HG02798 (cell line): ENCODE measurements around the gene SLC22A23.

Experiments used
- ATAC-seq: cut with Tn5 transposase; IDR thresholded peaks from one replicate; pipeline ENCODE4 v1.9.1; 2021; ENCODE audit warnings: mild to moderate bottlenecking; ENCODE audit not compliant: unreplicated experiment, poor library complexity

SLC22A23 gene

DNA sequence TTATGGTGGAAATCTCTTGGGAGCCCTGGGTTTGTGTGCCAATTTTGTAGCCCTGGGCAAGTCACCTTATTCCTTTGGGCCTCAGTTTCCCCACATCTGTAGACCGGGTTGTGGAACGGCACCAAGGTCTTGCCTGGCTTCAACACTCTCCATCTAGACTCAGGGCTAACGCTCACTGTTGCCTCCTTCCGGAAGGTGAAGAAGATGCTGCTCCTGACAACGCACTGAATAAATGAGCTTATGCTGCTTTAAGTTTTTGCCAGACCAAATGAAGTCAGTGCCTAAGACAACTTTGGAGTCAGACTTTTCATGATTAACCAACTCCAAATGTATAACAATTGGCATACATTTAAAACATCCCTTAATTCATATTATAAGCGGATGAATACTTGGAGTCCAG lies 145.0 kb downstream of the SLC22A23 start:
- ATAC-seq = no peak

DNA sequence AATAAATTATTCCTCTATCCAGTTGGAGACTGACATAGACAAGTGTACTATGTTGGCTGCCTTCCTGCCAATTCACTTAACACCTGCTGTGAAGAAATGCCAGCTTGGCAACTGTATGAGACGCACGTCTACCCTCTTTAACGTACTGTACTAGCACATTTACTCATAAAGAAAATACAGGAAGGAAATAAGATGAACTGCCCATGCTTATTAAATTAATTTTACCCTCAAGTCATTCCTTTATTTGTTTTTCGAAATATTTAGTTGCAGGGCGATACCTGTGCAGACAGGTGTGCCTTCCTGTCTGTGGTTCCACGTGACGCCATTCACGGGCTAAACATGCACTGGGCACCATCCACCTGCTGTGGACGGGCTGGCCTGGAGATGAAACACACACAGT lies 146.1 kb downstream of the SLC22A23 start:
- no peak for ATAC-seq

DNA sequence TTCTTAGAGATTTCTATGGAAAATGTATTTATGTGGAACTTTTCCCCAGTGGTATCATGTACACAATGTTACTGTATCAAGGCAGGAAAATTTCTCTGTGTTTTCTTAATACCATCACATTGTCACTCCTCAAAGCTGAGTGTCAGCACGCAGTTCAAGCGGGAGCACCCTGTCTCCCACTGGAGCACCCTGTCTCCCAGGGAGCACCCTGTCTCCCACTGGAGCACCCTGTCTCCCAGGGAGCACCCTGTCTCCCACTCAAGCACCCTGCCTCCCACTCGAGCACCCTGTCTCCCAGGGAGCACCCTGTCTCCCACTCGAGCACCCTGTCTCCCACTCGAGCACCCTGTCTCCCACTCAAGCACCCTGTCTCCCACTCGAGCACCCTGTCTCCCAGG lies 146.8 kb downstream of the SLC22A23 start:
- no peak for ATAC-seq

GRCh38 chr6:3309391-3310050 lies 147.3 kb downstream of the SLC22A23 start:
- ATAC-seq = no peak

GRCh38 chr6:3308106-3308505 lies 148.7 kb downstream of the SLC22A23 start:
- ATAC-seq = no peak

DNA sequence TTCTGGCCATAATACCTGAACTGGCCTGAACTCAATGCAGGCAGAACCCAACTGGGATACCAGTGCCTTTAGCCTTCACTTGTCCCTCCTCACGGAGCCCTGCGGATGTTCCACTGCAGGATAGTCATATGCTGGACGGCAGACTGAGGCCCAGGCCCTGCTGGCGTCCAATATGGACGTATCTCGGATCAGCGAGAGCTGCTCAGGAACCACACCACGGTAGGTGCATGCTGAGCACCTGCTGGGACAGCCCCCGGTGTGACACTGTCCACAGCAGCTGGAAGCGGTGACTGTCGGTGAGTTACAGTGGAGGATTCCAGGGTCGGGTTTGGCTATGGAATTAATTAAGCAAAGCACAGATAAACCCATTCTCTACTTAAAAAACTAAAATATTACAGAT lies 149.4 kb downstream of the SLC22A23 start:
- ATAC-seq = no peak

DNA sequence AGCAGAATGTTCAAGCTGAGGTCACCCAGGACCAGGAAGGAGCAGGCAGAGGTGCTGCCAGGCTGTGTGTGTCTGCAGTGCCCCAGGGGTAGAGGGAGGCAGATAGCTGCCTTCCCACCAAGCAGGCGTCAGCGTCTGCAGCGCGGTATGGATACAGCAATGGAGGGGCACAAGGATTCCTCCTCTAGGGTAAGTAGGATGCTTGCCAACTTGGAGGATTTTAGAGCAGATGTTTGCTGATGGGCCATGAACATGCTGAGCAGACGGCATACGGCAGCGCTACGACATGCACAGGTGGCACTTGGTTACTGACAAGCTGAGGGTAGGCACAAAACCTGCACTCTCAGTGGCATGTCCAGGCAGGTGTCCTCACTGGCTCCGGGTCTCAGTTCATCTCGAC lies 150.0 kb downstream of the SLC22A23 start:
- ATAC-seq = no peak

DNA sequence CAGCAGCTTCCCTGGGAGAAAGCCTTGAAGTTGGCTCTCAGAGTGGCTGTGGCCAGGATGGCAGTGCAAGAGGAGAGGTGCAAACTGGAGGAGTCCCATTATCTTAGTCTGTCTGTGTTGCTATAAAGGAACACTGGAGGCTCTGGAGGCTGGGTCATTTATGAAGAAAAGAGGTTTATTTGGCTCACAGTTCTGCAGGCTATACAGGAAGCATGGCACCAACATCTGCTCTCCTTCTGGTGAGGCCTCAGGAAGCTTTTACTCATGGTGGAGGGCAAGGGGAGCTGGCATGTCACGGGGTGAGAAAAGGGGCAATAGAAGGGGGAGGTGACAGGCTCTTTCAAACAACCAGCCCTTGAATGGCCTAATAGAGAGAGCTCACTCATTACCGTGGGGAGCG lies 151.0 kb downstream of the SLC22A23 start:
- no peak for ATAC-seq

GRCh38 chr6:3305216-3305565 lies 151.7 kb downstream of the SLC22A23 start:
- no peak for ATAC-seq

GRCh38 chr6:3304500-3305215 lies 152.2 kb downstream of the SLC22A23 start:
- no peak for ATAC-seq

DNA sequence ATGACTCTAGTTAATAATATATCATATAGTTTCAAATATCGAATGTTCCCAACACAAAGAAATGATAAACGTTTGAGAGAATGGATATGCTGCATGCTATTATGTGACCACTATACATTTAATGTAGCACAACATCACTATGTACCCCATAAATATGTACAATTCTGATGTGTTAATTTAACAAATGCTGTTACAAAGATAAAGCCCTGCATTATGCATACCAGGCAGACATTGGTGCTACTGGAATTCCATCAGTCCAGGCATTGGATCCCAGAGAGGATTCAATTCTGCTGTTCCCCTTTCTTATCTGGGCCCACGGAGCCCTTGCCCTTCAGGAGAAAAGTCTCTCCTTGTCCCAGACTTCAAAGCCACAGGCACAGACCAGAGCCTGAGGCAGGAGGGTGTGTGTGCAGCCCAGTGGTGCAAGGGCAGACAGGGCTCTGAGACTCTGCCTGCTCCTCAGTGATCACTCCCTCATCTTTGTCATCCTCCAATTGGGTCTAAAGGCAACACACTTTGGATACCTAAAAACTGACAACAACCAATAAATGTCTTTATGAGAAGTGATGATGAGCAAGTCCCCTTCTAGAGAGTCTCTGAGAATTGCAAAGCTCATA lies 152.9 kb downstream of the SLC22A23 start:
- ATAC-seq = no peak

DNA sequence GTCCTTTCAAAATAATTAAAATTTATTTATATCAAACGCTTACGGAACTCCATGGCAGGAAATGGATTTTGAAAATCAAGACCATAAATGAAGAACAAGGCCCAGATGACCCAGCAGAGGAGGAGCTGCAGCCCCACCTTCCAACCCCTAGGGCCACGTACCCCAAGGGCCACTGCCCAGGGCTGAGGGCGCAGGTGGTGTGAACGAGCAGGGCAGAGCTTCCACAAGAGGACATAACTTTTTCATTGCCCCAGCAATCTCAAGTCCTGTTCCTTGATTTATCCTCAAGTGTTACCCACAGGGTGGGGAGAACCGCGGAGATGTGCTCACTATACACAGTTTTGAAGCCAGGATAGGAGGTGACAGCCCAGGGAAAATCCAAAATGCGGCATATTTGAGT lies 155.3 kb downstream of the SLC22A23 start:
- no peak for ATAC-seq

DNA sequence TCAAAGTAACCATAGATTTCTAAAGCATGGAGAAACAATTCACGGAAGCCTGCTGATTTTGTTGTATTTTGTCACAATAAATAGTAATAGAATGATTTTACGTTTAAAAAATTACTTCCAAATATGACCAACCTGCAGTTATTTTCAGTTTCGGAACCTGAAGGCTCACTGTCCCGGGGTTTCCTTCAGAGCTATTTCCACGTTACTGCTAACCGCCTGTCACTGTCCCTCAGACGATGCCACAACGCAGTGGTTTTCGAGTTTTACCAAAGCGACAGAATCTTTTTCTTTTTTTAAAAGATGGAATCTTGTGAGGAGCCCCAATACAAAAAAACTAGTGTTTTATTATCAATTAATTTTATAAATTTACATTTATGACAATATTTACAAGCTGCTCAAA lies 157.6 kb downstream of the SLC22A23 start:
- ATAC-seq = no peak

- no peak for ATAC-seq
These were observed 158.9 kb downstream of the SLC22A23 start for GRCh38 chr6:3297909-3298308.

- ATAC-seq = no peak
These were observed 159.8 kb downstream of the SLC22A23 start for GRCh38 chr6:3297006-3297405.

GRCh38 chr6:3296537-3296936 lies 160.3 kb downstream of the SLC22A23 start:
- ATAC-seq = no peak

GRCh38 chr6:3296078-3296477 lies 160.8 kb downstream of the SLC22A23 start:
- no peak for ATAC-seq

DNA sequence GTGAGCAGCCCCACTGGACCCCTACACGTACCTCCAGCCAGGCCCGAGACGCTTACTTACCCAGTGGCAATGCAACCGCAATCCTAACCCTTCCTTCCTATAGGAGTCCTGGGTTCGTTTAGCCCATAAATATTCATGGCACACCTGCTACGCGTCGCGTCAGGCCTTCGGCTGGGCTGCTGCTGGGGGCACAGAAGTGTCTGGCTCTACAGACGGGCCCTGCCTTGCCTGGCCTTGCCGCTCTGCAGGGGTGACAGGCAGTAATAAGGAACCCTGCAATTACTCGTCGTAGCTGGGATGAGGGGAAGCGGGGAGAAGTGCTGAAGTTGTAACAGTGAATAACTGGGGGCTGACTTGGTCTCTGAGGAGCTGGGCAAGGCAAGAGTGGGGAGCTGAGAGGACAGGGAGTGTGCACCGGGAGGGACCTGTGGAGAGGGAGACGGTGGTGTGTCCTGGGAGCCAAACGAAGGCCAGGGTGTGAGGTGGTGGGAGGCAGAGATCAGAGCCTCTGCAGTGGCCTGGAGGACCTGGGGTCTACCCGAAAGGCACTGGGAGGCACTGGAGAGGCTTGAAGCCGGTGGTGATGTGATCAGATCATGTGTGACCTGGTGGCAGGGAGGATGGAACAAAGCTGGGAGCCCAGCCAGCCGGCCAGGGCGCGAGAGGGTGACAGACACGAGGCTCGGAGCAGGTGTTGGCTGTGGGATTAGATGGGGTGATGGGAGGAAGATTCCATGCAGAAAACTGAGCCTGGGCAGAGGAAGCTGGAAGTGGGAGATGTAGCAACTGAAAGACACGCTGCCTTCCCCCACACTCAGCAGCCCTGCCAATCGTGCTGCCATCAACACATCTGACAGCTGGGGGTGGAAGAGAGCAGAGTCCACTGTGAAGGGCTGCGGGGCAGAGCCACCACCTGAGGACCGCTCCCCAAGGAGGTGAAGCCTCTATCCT lies 161.7 kb downstream of the SLC22A23 start:
- no peak for ATAC-seq

GRCh38 chr6:3294396-3294795 lies 162.5 kb downstream of the SLC22A23 start:
- ATAC-seq = no peak

DNA sequence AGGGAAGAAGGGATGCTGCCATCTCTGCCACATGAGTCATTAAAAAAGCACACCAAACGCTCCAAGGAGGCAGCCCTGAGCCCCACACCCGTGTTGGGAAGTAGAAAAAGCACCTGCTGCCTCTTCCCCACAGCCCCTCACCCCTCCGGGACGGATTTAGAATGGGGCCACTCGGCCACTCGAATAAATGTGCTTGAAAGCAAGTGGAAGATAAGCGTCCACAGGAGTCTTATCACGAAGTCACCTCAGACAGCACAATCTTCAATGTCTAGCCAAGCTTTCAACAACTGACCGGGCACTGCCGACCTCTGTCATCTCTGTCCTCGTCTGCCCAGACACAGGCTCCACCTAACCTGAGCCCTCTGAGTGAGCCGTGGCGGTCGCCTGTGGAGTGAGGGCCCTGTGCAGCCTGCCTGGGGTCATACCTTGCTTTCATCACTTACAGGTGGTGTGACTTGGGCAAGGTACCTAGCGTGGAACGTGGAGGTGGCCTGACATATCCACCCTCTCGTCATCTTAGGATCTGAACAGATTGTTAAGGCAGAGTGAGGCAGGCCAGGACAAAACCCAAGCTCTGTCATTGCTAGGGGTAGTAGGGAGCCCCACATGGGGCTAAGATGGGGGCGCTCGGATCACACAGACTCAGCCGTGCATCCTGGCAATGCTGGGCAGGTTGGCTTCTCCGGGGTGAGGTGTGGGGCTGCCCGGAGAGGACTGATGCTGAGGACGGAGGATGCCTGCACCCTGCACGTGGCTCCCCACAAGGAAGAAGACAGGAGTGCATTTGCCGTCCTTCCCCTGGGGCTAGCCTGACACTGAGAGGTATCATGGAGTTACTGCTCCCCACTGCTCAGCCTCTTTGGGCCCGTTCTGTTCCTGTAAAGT lies 163.3 kb downstream of the SLC22A23 start:
- ATAC-seq = no peak
